Colon (tissue), 2 donors: Measurements from ENCODE around the gene GRID2.
A peak's percentile ranks its signal among the peaks of the same experiment; 100 is the strongest.

ENCODE experiments used
- FAIRE-seq: peaks from 2 replicates; lab custom pipeline; 2012; peaks lifted over from hg19 to GRCh38; lab: Jason Lieb, UNC
- donor health status: control.
- donor health status: control.

Gene GRID2

DNA sequence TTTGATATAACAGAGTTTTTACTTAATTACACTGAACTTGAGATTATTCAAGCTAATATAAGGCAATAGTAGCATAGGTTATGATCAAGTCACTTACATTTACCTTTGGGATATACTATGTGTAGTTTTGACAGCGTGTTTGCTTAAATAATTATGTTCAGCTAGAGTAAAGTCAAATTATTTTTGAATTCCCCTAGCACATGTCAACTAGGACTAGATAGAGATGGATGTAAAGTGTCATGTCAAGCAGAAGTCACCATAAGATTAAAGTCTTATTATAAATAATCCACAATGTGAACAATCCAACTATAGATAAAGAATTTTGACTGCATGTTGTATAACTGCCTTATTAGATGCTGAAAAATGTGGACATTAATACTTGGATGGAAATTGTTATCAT lies 665.2 kb downstream of the GRID2 start:
- FAIRE-seq: no peak

DNA sequence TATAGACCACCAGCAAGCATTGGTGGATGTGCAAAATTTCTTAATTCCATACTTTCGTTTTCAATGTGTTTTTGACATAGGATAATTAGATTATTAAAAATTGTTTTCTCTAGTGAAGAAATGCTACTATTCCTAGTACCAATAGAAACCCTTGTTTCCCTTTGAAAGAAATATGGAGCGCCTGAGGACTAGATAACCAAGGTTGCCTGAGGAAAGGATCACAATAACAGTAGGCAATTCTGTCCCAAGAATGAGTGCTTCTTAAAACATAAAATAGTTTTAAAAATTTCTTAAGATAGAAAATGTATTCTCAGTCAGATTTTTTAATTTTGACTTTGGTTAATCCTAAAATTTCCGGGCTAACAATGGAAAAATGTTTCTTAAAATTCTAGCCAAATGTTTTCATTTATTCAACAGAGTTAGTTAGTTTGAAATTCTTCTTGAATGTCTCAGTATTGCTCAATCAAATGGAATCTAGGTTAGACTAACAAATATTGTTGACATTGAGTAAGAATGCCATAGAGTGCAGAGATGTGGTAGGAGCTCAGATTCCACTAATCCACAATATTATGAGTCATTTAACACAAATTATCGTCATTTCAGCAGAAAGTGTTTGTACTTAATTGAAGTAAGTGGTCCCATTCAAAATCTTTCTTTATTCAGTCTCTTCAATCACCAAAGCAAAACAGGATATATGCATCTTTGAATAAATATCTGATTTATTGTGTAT lies 666.0 kb downstream of the GRID2 start:
- FAIRE-seq: no peak

DNA sequence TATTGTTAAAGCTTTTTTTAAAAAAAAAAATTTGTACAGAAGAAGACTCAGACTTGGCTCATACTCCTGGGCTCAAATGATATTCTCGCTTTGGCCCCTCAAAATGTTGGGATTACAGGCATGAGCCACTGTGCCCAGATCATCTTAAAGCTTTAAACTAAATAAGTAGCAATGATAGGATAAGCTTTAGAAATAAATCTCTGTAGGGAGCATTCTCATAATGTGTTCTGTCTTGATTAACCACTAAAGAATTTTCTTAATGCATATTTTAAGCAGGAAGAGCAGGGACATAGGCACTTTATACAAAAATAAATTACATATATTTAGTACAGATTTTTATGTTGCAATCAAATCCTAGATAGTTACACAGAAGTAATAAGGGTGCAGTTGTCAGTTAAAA lies 667.2 kb downstream of the GRID2 start:
- no peak for FAIRE-seq

DNA sequence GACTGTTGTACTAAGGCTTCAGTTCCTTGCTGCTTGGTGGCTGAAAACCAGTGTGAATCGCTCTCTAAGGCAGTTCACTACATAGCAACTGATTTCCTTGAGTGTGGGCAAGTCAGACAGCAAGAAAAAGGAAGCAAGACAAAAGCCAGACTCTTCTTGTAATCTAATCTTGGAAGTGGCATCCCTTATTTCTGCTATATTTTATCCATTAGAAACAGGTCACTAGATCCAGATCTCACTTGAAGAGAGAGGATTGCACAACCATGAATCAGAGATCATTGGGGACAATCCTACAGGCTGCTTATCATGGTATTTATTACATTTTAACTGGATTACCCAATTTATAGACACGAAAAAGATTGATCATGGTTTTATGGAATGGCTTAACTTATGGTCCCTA lies 684.5 kb downstream of the GRID2 start:
- no peak for FAIRE-seq

DNA sequence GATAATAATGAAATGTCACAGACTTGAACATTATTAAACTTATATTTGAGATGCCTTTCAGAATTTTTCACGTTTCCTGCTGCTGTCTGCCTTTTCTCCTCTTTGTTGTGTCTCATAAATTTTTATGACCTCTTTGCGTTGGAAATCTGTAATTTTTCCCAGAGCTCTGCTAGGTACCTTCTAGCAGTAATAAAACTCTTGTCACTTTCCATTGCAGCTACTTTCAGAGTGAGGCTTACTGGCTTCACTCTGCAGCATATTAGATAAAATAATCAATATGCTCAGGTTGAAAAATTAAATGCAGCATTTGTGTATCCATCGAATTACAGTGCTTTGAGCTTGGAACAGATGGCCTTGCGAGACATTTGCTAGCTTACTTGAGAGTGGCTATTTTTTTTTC lies 689.0 kb downstream of the GRID2 start:
- no peak for FAIRE-seq

DNA sequence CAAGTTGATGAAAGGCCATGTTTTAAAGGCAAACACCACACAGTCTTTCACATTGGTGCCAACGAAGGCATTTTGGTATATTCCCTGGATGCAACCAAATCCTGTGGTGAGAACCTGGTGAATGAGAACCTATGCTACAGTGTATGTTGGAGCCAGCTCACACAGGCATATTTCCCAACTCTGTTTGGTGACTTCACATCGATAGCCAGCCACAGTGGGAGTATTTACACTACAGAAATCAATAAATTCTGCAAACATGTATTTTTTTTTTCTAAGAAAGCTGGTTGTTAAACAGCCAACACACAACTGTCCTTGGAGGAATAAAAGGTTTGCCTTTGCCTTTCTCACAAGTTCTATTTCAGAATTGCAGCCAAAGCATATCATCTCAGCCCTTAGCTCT lies 691.0 kb downstream of the GRID2 start:
- FAIRE-seq: no peak

DNA sequence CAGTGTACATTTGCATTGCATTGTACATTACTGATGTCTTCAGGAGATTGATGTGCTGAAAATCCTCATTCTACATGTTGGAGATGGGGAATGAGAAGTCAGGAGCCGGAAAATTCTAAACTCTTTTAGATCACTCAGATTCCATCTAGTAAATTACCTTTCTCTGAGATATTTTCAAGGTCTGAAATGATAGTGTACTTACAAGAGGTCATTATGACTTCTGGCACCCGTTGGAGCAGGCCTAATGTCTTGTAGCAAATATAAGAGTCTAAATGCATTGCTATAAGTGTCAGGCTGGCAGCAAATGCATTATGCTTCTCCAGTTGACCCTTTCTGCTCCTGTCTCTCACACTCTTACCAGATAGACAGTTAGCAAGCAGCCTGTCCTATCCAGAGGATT lies 692.8 kb downstream of the GRID2 start:
- FAIRE-seq: no peak

DNA sequence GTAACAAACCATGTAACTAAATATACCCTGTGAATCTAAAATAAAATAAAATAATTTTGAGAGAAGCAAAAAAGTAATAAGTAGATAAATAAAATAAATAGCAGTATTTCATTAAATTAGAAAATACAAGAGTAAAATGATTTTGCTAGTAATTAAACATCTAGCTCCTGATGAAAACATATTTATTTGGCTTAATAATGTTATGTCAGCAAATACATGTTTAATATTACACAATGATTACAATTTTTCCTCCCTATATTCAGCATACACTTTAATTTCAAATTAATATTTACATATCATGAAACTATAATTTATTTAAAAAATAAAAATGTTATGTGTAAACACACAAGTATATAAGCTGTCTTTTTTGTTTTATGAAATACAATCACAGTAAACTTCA lies 697.1 kb downstream of the GRID2 start:
- no peak for FAIRE-seq

DNA sequence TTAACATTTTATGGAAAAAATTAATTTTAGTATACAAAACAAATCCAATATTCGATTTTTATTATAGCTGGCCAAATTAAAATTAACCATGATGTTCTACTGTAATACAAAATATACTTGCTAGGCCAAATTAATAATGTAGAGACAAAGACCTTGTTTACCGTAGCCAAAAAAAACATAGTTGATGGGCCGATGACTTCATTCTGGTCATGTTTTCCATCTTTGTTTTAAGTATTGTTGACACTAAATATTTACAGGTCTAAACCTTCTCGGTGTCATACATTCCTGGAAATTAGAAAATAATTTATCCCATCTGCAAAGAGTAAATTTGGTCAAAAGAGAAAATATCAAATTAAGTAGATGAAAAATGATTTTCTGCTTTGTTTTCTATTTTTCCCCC lies 698.5 kb downstream of the GRID2 start:
- FAIRE-seq: no peak

DNA sequence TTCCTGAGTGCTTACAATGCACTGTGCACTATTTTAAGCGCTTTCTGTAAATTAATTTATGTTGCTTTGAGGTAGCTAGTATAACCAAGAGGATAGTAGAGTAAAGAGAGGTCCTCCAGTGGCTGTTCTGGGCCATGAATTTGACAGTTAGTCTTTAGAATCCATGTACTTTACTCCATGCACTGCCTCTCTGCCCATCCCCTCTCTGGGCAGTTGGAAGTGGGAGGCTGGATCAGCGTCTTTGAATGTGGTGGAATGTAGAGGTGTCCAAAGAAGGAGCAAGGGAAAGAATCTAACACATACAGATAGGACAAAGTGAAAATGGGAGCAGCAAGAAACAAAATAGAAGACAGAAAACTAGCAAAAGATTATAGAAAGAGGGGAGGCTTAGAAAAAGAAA lies 712.6 kb downstream of the GRID2 start:
- FAIRE-seq: no peak

DNA sequence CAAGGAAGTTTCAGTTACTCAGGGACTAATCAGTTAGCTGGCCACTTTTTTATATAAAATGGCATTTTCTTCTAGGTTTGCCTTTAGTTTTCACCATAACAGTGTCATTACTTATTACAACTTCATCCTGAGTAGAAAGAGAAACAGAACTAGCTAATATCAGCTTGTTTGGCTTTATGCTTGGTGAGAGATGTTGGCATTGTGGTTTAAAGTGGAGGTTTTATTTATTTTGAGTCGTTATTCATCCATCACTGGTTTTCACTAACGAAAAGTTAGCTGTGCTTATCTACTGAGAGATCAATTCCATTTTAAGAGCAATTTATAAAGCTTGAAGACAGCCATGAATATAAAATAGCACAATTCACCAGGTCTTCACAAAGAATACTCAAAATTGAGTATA lies 714.5 kb downstream of the GRID2 start:
- FAIRE-seq: no peak

DNA sequence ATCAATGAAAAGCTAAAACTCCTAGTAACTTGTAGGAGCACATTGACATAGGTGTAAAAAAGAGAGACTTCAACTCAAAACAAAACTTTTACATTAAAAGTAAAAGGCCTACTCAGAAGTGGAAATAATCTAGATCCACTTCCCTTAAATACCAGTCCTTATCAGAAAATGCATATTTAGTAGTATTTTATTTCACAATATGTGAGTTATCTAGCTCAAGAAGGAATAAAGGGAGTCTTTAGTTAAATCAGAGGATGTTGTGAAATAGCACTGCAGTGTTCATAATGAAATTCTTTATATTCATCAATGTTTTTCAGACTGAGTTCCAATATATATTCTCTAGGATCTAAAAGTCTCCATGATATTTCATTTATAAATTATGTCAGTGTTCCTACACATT lies 715.0 kb downstream of the GRID2 start:
- FAIRE-seq: no peak

DNA sequence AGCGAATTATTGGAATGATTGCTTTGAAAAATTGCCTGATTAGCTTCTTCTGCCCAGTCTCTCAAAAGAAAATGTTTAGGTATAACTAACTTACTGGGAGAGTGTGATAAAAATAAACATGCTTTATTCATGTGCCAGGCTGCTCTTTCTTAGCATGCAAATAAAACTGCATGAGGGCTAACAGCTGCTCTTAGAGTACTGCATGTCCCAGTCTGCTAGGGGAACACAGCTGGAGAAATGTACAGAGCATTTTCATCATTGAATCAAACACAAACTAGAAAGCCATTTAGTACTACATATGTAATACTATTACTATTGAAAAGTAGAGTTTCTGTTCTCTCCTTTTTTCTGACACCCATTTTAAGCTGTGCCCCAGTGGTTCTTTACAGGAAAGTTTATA lies 726.0 kb downstream of the GRID2 start:
- no peak for FAIRE-seq

DNA sequence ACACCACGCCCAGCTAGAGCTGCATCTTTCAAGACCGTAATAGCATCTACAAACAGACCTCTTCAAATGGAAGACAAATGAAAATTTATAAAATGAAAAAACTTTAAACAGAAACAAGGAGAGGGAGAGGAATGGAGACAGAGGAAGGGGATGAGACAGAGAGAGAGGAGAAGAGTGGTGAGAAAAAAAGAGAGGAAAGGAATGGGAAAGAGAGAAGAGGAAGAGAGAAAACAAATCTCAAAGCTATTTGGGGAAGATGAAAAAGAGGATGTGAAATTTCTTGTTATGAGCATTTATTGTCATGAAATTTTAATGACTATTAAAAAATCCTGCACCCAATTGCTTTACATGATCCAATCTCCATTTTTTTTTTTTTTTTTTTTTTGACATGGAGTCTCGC lies 726.9 kb downstream of the GRID2 start:
- FAIRE-seq: no peak

DNA sequence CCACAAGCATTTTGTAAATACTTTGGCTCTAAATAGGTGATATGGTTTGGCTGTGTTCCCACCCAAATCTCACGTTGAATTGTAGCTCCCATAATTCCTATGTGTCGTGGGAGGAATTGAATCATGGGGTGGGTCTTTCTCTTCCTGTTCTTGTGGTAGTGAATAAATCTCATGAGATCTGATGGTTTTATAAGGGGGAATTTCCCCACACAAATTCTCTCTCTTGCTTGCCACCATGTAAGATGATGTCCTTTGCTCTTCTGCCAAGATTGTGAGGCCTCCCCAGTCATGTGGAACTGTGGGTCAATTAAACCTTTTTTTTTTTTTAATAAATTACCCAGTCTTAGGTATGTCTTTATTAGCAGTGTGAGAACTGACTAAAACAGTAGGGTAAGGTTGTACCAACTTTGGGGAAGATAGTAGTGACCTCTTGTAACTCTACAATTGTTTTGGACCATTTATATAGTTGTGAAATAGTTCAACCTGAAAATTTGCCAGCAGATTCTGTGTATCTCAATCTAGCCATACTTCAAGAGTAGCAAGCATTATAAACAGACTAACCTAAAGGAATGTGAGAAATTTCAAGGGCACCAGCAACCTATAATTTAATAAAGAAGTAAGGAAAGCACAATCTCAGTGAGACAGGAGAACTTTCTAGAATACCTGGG lies 727.8 kb downstream of the GRID2 start:
- no peak for FAIRE-seq

DNA sequence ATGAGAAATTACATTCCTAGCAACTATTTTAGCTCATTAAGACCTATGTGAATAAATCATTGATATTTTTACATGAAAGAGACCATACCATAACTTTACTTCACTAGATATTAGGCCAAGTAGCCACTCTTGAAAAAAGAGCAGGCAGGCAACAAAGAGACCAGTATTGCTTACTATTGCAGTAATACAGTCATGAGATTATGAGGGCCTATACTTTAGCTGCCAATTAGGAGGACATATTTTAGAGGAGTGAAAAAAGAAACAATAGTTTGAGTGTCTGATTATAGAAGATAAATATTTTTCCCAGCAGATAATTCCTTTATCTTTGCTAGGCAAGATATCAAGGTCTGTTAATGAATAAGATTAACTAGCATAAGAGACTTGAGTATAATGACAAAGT lies 739.0 kb downstream of the GRID2 start:
- FAIRE-seq: no peak

DNA sequence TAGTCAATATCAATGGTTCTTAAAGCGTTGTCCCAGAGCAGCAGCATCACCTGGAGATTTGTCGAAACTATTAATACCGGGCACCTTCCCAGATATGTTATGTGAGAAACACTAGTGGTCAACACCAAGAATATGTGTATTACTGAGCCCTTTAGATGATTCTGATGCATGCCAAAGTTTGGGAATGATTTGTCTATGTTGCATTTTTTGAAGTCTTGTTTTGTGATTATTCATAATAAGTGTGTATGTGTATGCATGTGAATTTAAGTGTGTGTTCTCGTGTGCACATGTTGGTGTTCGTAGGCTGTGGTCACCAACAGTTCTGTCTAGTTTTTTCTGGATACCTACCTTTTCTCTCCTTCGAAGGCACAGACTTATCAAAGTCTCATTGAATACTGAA lies 749.4 kb downstream of the GRID2 start:
- no peak for FAIRE-seq

DNA sequence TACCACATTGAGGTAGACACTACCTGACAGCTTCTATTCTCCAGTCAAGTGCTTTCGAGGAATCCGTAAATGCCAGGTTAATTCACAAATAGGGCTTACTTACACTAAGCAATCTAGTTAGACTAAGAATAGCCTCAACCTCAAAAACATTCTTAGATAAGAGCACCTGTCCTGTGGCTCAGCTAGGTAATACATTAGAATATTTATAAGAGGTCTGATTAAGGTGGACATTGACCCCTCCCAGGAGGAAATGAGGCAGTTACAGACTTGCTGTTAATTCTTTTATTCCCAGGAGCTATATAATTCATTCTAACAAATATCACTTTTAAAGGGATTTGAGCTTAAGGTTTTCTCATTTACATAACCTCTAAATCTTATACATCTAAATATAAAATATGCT lies 758.1 kb downstream of the GRID2 start:
- no peak for FAIRE-seq

DNA sequence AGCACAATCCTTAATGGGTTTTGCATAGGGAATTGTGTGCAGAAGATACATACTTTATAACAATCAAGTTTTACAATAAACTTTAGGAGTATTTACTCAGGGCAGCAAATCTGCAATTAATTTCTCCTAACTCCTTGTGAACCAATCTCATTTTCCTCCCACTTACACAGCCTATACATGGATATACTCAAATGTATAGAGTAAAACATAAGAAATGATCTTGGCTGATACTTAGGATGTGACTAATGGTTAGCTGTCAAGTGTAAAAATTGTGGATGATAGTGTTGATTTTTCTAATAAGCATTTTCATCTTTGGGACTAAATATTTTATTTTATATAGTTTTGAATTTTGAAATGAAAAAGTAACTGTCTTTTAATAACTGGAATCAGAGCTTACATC lies 759.6 kb downstream of the GRID2 start:
- FAIRE-seq: peak; percentile 14

DNA sequence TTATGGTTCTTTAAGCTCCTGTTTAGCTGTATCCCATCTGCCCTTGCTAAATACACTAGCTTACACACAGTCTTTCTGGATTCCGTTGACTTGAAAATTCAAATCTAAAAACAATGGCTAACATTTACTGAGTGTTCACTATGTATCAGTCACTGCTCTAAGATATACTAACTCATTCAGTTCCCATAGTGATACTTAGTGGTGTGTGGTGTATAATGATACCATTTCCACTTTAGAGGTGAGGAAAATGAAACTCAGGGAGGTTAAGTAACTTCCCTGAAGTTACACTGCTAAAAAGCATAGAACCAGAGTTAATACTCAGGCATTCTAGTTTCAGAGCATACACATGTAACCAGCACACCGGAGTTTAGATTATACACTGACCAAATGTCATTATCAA lies 762.0 kb downstream of the GRID2 start:
- FAIRE-seq: no peak

DNA sequence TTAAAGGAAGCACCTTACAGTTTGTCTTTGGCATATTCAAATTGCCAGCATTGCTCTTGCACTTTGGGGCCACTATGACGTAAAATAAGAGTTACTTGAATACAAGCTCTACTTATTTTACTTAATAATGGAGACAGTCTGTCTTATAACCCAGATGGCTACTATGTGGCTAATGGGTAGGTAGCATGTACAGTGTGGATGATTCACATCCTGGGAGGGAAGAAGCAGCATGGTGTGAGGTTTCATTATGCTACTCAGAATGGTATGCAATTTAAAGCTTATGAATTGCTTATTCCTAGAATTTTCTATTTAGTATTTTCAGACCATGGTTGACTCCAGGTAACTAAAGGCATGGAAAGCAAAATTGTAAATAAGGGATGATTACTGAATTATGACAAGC lies 763.0 kb downstream of the GRID2 start:
- no peak for FAIRE-seq

DNA sequence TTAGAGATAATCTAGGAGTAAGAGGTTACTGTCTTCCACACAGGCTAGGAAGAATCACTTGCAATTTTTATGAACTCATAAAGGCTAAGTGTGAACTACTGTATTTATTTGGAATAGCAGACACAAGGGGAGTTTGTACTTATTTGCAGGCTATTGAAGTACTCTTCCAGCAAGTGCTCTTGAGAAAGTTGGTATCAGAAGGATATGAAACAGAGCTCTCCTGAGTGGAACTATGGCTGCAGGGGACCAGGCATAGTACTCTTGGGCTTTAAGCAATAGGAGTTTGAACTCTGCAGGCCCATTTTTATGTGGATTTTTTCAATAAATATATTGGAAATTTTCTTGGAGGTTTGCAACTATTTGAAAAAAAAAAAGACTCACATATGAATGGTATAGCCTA lies 768.5 kb downstream of the GRID2 start:
- no peak for FAIRE-seq

DNA sequence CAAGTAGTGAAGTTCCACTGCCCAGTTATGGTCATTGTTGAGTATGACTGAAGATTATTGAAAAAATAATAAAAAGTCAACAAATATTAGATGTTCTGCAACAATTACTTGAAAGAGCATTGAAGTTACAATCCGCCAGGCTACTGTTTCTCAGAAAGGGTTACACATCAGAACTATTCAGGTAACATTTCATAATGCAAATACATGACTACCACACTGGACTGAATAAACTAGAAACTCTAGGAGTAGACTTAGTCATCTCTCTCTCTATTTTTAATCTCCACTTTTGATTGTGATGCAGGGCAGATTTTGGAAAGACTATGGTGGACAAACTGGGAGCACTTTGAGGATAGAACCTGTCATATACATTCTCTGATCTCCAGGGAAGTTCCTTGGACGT lies 776.5 kb downstream of the GRID2 start:
- FAIRE-seq: no peak

DNA sequence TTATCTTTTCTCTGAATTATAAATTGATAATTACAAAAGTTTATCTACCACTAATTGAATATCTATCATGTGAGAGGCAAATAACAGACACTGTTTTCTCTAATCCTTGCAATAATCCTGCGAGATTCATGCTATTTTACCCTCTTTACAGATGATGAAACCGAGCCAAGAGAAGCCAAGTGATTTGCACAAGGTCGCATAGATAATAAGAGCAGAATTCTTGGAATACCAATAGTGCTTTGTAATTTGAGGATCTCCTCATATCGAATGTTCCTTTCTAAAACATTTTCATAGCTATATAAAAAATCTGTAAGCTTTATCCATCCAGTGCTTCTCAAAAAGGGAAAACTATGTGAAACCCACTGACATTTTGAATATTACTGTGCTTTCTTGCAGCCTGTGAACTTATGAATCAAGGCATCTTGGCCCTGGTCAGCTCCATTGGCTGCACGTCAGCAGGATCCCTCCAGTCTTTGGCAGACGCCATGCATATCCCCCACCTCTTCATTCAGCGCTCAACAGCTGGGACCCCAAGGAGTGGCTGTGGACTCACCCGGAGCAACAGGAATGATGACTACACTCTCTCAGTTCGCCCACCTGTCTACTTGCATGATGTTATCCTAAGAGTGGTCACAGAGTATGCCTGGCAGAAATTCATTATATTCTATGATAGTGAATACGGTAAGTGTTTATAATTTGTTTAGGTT lies 781.0 kb downstream of the GRID2 start:
- no peak for FAIRE-seq
